ENCODE measurements around the gene CELF4.

The CELF4 gene

GRCh38 chr18:37276111-37276890 is 289.3 kb downstream of the CELF4 start:
- H3K27me3 ChIP-seq (replicated peaks; ENCODE audit: control insufficient read depth, insufficient read depth, low read length), result peaks cover 1% of the 10 kb centered on the region; the same call in 1 of the 2 replicates
- no peak for DNase-seq (ENCODE audit: extremely low read depth, insufficient read length)
- no peaks in the 10 kb centered on the region for H3K36me3 ChIP-seq (ENCODE audit: control insufficient read depth, insufficient read depth, low read length)
- H3K4me3 ChIP-seq (replicated peaks; ENCODE audit: low read depth, low read length), result no peak overlapping the region
- TF ChIP-seq, protein P1, sequence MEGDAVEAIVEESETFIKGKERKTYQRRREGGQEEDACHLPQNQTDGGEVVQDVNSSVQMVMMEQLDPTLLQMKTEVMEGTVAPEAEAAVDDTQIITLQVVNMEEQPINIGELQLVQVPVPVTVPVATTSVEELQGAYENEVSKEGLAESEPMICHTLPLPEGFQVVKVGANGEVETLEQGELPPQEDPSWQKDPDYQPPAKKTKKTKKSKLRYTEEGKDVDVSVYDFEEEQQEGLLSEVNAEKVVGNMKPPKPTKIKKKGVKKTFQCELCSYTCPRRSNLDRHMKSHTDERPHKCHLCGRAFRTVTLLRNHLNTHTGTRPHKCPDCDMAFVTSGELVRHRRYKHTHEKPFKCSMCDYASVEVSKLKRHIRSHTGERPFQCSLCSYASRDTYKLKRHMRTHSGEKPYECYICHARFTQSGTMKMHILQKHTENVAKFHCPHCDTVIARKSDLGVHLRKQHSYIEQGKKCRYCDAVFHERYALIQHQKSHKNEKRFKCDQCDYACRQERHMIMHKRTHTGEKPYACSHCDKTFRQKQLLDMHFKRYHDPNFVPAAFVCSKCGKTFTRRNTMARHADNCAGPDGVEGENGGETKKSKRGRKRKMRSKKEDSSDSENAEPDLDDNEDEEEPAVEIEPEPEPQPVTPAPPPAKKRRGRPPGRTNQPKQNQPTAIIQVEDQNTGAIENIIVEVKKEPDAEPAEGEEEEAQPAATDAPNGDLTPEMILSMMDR (IDR thresholded peaks at IDR 0.05; ENCODE audit: insufficient read depth, low read length, poor library complexity, severe bottlenecking), result no peak

- DNase-seq (ENCODE audit: extremely low read depth, insufficient read length), result no peak
- TF ChIP-seq, protein P1 (IDR thresholded peaks at IDR 0.05; ENCODE audit: insufficient read depth, low read length, poor library complexity, severe bottlenecking), result no peak
- H3K36me3 ChIP-seq (ENCODE audit: control insufficient read depth, insufficient read depth, low read length), result no peaks in the 10 kb centered on the region
- no peak overlapping the region for H3K4me3 ChIP-seq (replicated peaks; ENCODE audit: low read depth, low read length)
- H3K27me3 ChIP-seq (replicated peaks; ENCODE audit: control insufficient read depth, insufficient read depth, low read length), result peaks cover 1% of the 10 kb centered on the region; the same call in 1 of the 2 replicates
These were observed 290.3 kb downstream of the CELF4 start for GRCh38 chr18:37275237-37275741.

DNA sequence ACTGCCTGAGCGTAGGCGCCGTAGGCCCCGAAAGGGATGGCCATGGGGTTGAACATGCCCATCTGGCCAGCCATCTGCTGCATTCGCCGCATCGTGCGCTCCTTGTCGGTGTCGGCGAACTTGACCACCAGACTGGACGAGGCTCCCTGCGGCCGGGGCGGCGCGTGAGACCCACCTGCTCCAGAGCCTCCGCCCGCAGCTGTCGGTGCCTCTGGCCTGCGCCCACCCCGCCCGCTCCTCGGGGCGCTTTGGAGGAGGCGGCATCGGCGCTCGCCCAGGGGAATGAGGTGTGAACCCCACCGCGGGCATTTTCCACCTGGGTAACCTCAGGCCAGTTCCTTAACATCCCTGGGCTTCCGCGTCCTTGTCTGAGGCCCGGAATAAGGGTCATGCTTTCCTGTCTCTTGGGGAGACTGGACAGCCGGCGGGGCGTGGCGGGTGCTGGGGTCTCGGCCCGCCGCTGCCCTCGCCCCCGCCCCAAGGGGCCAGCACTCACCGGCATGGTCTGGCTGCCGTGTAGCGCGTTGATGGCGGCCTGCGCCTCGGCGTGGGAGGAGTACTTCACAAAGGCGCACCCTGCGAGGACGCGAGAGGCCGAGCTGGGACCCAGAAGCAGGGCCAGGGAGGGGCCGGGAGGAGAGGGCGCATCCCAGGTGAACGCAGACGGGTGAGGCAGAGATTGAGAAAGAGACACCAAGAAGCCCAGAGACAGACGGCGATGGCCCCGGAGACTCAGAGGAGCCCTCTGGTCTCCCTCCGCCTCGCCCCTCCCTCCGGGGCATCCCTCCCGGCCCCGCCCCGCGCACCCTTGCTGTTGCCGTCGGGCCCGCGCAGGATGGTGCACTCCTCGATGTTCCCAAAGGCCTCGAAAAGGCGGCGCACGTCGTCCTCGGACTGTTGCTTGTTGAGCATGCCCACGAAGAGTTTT is 291.0 kb downstream of the CELF4 start:
- no peaks in the 10 kb centered on the region for H3K36me3 ChIP-seq (ENCODE audit: control insufficient read depth, insufficient read depth, low read length)
- H3K4me3 ChIP-seq (replicated peaks; ENCODE audit: low read depth, low read length), result no peak overlapping the region
- no peak for DNase-seq (ENCODE audit: extremely low read depth, insufficient read length)
- TF ChIP-seq, protein P1 (IDR thresholded peaks at IDR 0.05; ENCODE audit: insufficient read depth, low read length, poor library complexity, severe bottlenecking), result no peak
- H3K27me3 ChIP-seq (replicated peaks; ENCODE audit: control insufficient read depth, insufficient read depth, low read length), result peaks cover 1% of the 10 kb centered on the region; the same call in 1 of the 2 replicates

- H3K4me3 ChIP-seq (replicated peaks; ENCODE audit: low read depth, low read length), result no peak overlapping the region
- TF ChIP-seq, protein P1 (IDR thresholded peaks at IDR 0.05; ENCODE audit: insufficient read depth, low read length, poor library complexity, severe bottlenecking), result no peak
- H3K36me3 ChIP-seq (ENCODE audit: control insufficient read depth, insufficient read depth, low read length), result no peaks in the 10 kb centered on the region
- DNase-seq (ENCODE audit: extremely low read depth, insufficient read length), result no peak
- no peaks in the 10 kb centered on the region for H3K27me3 ChIP-seq (replicated peaks; ENCODE audit: control insufficient read depth, insufficient read depth, low read length)
These were observed 292.8 kb downstream of the CELF4 start for GRCh38 chr18:37272841-37273240.

GRCh38 chr18:37272226-37272625 is 293.4 kb downstream of the CELF4 start:
- H3K36me3 ChIP-seq (ENCODE audit: control insufficient read depth, insufficient read depth, low read length), result no peaks in the 10 kb centered on the region
- TF ChIP-seq, protein P1 (IDR thresholded peaks at IDR 0.05; ENCODE audit: insufficient read depth, low read length, poor library complexity, severe bottlenecking), result no peak
- no peak overlapping the region for H3K4me3 ChIP-seq (replicated peaks; ENCODE audit: low read depth, low read length)
- H3K27me3 ChIP-seq (replicated peaks; ENCODE audit: control insufficient read depth, insufficient read depth, low read length), result no peaks in the 10 kb centered on the region
- no peak for DNase-seq (ENCODE audit: extremely low read depth, insufficient read length)

All from GM06990 (cell line).